Uterus (tissue), 2 donors: Measurements from ENCODE around the gene AATF.

ENCODE experiments used
- POLR2A ChIP-seq, 2 donors: fragments of 450-650 bp; IDR thresholded peaks; one replicate each; pipeline ENCODE4 v1.6.1; 2016; ENCODE audit warnings: antibody characterized with exemption in 2 of 2, mild to moderate bottlenecking in 1 of 2, moderate library complexity in 1 of 2
- TF ChIP-seq, protein P1 (sequence below), 4 experiments: fragments of 200-600 bp in 2 of 4; fragments of 450-650 bp in 2 of 4; sonication (generic) in 2 of 4; IDR thresholded peaks; one replicate each; pipeline ENCODE4 v1.5.1; 2016 to 2019; ENCODE audit warnings: antibody characterized with exemption in 4 of 4, mild to moderate bottlenecking in 2 of 4, moderate library complexity in 1 of 4

GRCh38 chr17:37028040-37028439 is 79.3 kb downstream of the AATF start:
- TF ChIP-seq, protein P1, sequence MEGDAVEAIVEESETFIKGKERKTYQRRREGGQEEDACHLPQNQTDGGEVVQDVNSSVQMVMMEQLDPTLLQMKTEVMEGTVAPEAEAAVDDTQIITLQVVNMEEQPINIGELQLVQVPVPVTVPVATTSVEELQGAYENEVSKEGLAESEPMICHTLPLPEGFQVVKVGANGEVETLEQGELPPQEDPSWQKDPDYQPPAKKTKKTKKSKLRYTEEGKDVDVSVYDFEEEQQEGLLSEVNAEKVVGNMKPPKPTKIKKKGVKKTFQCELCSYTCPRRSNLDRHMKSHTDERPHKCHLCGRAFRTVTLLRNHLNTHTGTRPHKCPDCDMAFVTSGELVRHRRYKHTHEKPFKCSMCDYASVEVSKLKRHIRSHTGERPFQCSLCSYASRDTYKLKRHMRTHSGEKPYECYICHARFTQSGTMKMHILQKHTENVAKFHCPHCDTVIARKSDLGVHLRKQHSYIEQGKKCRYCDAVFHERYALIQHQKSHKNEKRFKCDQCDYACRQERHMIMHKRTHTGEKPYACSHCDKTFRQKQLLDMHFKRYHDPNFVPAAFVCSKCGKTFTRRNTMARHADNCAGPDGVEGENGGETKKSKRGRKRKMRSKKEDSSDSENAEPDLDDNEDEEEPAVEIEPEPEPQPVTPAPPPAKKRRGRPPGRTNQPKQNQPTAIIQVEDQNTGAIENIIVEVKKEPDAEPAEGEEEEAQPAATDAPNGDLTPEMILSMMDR (IDR thresholded peaks at IDR 0.05): no peak
- no peak for TF ChIP-seq POLR2A (IDR thresholded peaks at IDR 0.05)
